Suprapubic skin (tissue), 4 donors: ENCODE data around the gene ATP1B1. TPM values are rescaled to one million over a fixed set of nuclear protein-coding genes. Genes with fewer than 3 reads are reported as not detected.

Experiments used
- DNase-seq, 2 donors: peaks; one replicate each; pipeline ENCODE4 v3.0.0-alpha.2; 2019; ENCODE audit warnings: low spot score in 2 of 2
- H3K27ac ChIP-seq: fragments of 200-600 bp; sonication (generic); one replicate; pipeline ENCODE4 v1.5.1; 2019
- H3K27me3 ChIP-seq: fragments of 200-600 bp; sonication (generic); one replicate; pipeline ENCODE4 v1.5.1; 2019
- H3K36me3 ChIP-seq: fragments of 200-600 bp; sonication (generic); one replicate; pipeline ENCODE4 v1.5.1; 2019
- H3K4me1 ChIP-seq: fragments of 200-600 bp; sonication (generic); one replicate; pipeline ENCODE4 v1.5.1; 2019
- H3K4me3 ChIP-seq: fragments of 200-600 bp; sonication (generic); one replicate; pipeline ENCODE4 v1.5.1; 2019; ENCODE audit warnings: mild to moderate bottlenecking
- H3K9me3 ChIP-seq: fragments of 200-600 bp; sonication (generic); one replicate; pipeline ENCODE4 v1.5.1; 2019
- CTCF ChIP-seq, 2 donors: fragments of 200-600 bp in 1 of 2; fragments of 450-650 bp in 1 of 2; sonication (generic) in 1 of 2; IDR thresholded peaks; one replicate each; pipeline ENCODE4 v1.5.1; 2016 to 2019; ENCODE audit warnings: antibody characterized with exemption in 2 of 2, mild to moderate bottlenecking in 1 of 2, moderate library complexity in 1 of 2
- EP300 ChIP-seq: sonication (generic); formaldehyde crosslinking; IDR thresholded peaks from one replicate; pipeline ENCODE4 v1.6.1; 2017; ENCODE audit warnings: antibody characterized with exemption
- POLR2A ChIP-seq, 2 donors: fragments of 450-650 bp; IDR thresholded peaks; one replicate each; pipeline ENCODE4 v1.6.1; 2017; ENCODE audit warnings: antibody characterized with exemption in 2 of 2, mild to moderate bottlenecking in 2 of 2, moderate library complexity in 2 of 2
- POLR2AphosphoS5 ChIP-seq, 3 donors: sonication (generic); formaldehyde crosslinking; IDR thresholded peaks; one replicate each; pipeline ENCODE4 v1.6.1; 2017; ENCODE audit warnings: antibody characterized with exemption in 3 of 3
- WGBS: methylation state at CpG from one replicate; pipeline ENCODE4 v1.1.5; 2018; 5-methylcytosine and 5-hydroxymethylcytosine counted together
- total RNA-seq, 4 donors: library from RNA; depleted of rRNA; stranded (reverse); fragments of >200 nt; gene quantifications; one replicate each; pipeline ENCODE4 v1.1.0, GENCODE V29; 2016

ATP1B1 gene
- total RNA-seq, 4 donors from 2014 or later, result 63.3 to 150 (median 108) TPM

GRCh38 chr1:169062152-169062551, 44.3 kb upstream of the ATP1B1 start:
- TF ChIP-seq EP300, result no peak
- no peak for TF ChIP-seq POLR2A (IDR thresholded peaks at IDR 0.05)
- no peak for TF ChIP-seq CTCF (IDR thresholded peaks at IDR 0.05)
- TF ChIP-seq POLR2AphosphoS5 (IDR thresholded peaks at IDR 0.05), result no peak
- no peaks in the 10 kb centered on the region for H3K4me1 ChIP-seq
- H3K4me3 ChIP-seq, result no peak overlapping the region
- H3K9me3 ChIP-seq, result peaks cover 7% of the 10 kb centered on the region
- H3K27me3 ChIP-seq, result no peaks in the 10 kb centered on the region
- no peaks in the 10 kb centered on the region for H3K36me3 ChIP-seq
- H3K27ac ChIP-seq, result no peak overlapping the region
- no peak for DNase-seq

GRCh38 chr1:169064103-169064502, 42.4 kb upstream of the ATP1B1 start:
- Histone ChIP-seq H3K4me1 (no peaks in the 10 kb centered on the region), H3K27me3 (no peaks in the 10 kb centered on the region), H3K36me3 (no peaks in the 10 kb centered on the region), H3K4me3 (no peak overlapping the region), H3K27ac (no peak overlapping the region), H3K9me3 (peaks cover 7% of the 10 kb centered on the region)
- TF ChIP-seq CTCF (IDR thresholded peaks at IDR 0.05) (no peak), EP300 (no peak), POLR2AphosphoS5 (IDR thresholded peaks at IDR 0.05) (no peak), POLR2A (IDR thresholded peaks at IDR 0.05) (no peak)
- WGBS, result 87% methylated on average over 7 of the region's 7 CpGs
- DNase-seq, result no peak

GRCh38 chr1:169070547-169070946, 35.9 kb upstream of the ATP1B1 start:
- Histone ChIP-seq H3K27me3 (no peaks in the 10 kb centered on the region), H3K9me3 (no peaks in the 10 kb centered on the region), H3K4me3 (no peak overlapping the region), H3K4me1 (peaks cover 16% of the 10 kb centered on the region), H3K27ac (no peak overlapping the region), H3K36me3 (no peaks in the 10 kb centered on the region)
- WGBS, result 20% methylated on average over 2 of the region's 2 CpGs
- DNase-seq, result no peak
- TF ChIP-seq POLR2A (IDR thresholded peaks at IDR 0.05) (no peak), POLR2AphosphoS5 (IDR thresholded peaks at IDR 0.05) (no peak), EP300 (no peak), CTCF (IDR thresholded peaks at IDR 0.05) (no peak)

GRCh38 chr1:169070958-169071357, 35.5 kb upstream of the ATP1B1 start:
- no peak for TF ChIP-seq EP300
- TF ChIP-seq CTCF (IDR thresholded peaks at IDR 0.05), result no peak
- TF ChIP-seq POLR2AphosphoS5 (IDR thresholded peaks at IDR 0.05), result no peak
- TF ChIP-seq POLR2A (IDR thresholded peaks at IDR 0.05), result no peak
- no peak for DNase-seq
- no peak overlapping the region for H3K4me3 ChIP-seq
- no peaks in the 10 kb centered on the region for H3K9me3 ChIP-seq
- H3K4me1 ChIP-seq, result peaks cover 16% of the 10 kb centered on the region
- 75% methylated on average over 3 of the region's 3 CpGs for WGBS
- H3K36me3 ChIP-seq, result no peaks in the 10 kb centered on the region
- no peak overlapping the region for H3K27ac ChIP-seq
- no peaks in the 10 kb centered on the region for H3K27me3 ChIP-seq

GRCh38 chr1:169072945-169073725, 33.4 kb upstream of the ATP1B1 start:
- TF ChIP-seq EP300 (no peak), CTCF (IDR thresholded peaks at IDR 0.05) (no peak), POLR2AphosphoS5 (IDR thresholded peaks at IDR 0.05) (no peak), POLR2A (IDR thresholded peaks at IDR 0.05) (no peak)
- no peaks in the 10 kb centered on the region for H3K9me3 ChIP-seq
- H3K36me3 ChIP-seq, result no peaks in the 10 kb centered on the region
- DNase-seq, result no peak
- H3K27me3 ChIP-seq, result no peaks in the 10 kb centered on the region
- H3K4me1 ChIP-seq, result peaks cover 16% of the 10 kb centered on the region
- peak overlapping the region; percentile 49 for H3K27ac ChIP-seq
- 71% methylated on average over 6 of the region's 6 CpGs for WGBS
- H3K4me3 ChIP-seq, result no peak overlapping the region
